ELR (cell line): ENCODE results near the gene SLAMF6.
A peak's percentile ranks its signal among the peaks of the same experiment; 100 is the strongest.
"Not testable (repeated sequence)": the region's sequence is repeated elsewhere in the genome, so short reads cannot be mapped to it uniquely, and the experiment has no call there.

Experiments
- DNase-seq: peaks from one replicate; pipeline ENCODE4 v3.0.0-alpha.2; 2015; ENCODE audit warnings: low read depth

SLAMF6 gene

GRCh38 chr1:160504651-160505050 is 18.4 kb downstream of the SLAMF6 start:
- no peak for DNase-seq

- no peak for DNase-seq
Observed at GRCh38 chr1:160503087-160503486, 20.0 kb downstream of the SLAMF6 start.

GRCh38 chr1:160500321-160500990 is 22.6 kb downstream of the SLAMF6 start:
- no peak for DNase-seq

GRCh38 chr1:160499631-160500030 is 23.4 kb downstream of the SLAMF6 start:
- DNase-seq: no peak

GRCh38 chr1:160498301-160499065 is 24.6 kb downstream of the SLAMF6 start:
- not testable (repeated sequence) for DNase-seq

- no peak for DNase-seq
Observed at GRCh38 chr1:160496334-160496733, 26.7 kb downstream of the SLAMF6 start.

- DNase-seq: peak; percentile 33
Observed at GRCh38 chr1:160494620-160495019, 28.4 kb downstream of the SLAMF6 start.

GRCh38 chr1:160492617-160493016 is 30.4 kb downstream of the SLAMF6 start:
- no peak for DNase-seq

GRCh38 chr1:160491981-160492380 is 31.1 kb downstream of the SLAMF6 start:
- no peak for DNase-seq

- DNase-seq: no peak
Observed at GRCh38 chr1:160491017-160491416, 32.0 kb downstream of the SLAMF6 start.

GRCh38 chr1:160489513-160490261 is 33.4 kb downstream of the SLAMF6 start:
- peak; percentile 7 for DNase-seq

- no peak for DNase-seq
Observed at GRCh38 chr1:160488347-160489058, 34.6 kb downstream of the SLAMF6 start.

GRCh38 chr1:160486453-160486852 is 36.6 kb downstream of the SLAMF6 start:
- no peak for DNase-seq

- no peak for DNase-seq
Observed at GRCh38 chr1:160483505-160484185, 39.4 kb downstream of the SLAMF6 start.

- no peak for DNase-seq
Observed at GRCh38 chr1:160481979-160482596, 41.0 kb downstream of the SLAMF6 start.

GRCh38 chr1:160480781-160481180 is 42.3 kb downstream of the SLAMF6 start:
- not testable (repeated sequence) for DNase-seq

GRCh38 chr1:160479091-160479490 is 44.0 kb downstream of the SLAMF6 start:
- not testable (repeated sequence) for DNase-seq

GRCh38 chr1:160474392-160475242 is 48.4 kb downstream of the SLAMF6 start:
- no peak for DNase-seq

GRCh38 chr1:160472112-160472511 is 50.9 kb downstream of the SLAMF6 start:
- DNase-seq: no peak

- no peak for DNase-seq
Observed at GRCh38 chr1:160471253-160471652, 51.8 kb downstream of the SLAMF6 start.
